Stimulated activated effector memory CD8-positive, alpha-beta T cell treated with anti-CD3 and anti-CD28 coated beads, Interleukin-12 subunit alpha, Interleukin-12 subunit beta, amount 100 ng/mL, for 72 hours (primary cell): ENCODE data around the gene PPTC7.
A peak's percentile ranks its signal among the peaks of the same experiment; 100 is the strongest.
"Not testable (repeated sequence)": the region's sequence is repeated elsewhere in the genome, so short reads cannot be mapped to it uniquely, and the experiment has no call there.

Experiments used
- ATAC-seq: fragments of 150-1000 bp; cut with Tn5 transposase; 2 replicates; pipeline ENCODE4 v1.10.0; 2021
- DNase-seq, 2 donors: peaks; one replicate each; pipeline ENCODE4 v3.0.0; 2021 to 2022; ENCODE audit warnings: low spot score in 2 of 2
- H3K27ac Mint-ChIP-seq: one replicate; pipeline ENCODE4 v1.8.0; 2022; ENCODE audit warnings: mild to moderate bottlenecking, mixed read lengths
- H3K36me3 Mint-ChIP-seq: one replicate; pipeline ENCODE4 v1.8.0; 2022; ENCODE audit warnings: mild to moderate bottlenecking, mixed read lengths
- H3K4me1 Mint-ChIP-seq: one replicate; pipeline ENCODE4 v1.8.0; 2022; ENCODE audit warnings: mixed read lengths
- H3K4me3 Mint-ChIP-seq: one replicate; pipeline ENCODE4 v1.8.0; 2022; ENCODE audit warnings: mild to moderate bottlenecking, mixed read lengths
- H3K9me3 Mint-ChIP-seq: one replicate; pipeline ENCODE4 v1.8.0; 2022; ENCODE audit warnings: mixed read lengths

Gene PPTC7

GRCh38 chr12:110583137-110584059 lies at the start of gene PPTC7:
TSS of gene PPTC7 (minus strand) at chr12:110583318. CDS start at chr12:110583031, 287 bp downstream.
- H3K4me3 Mint-ChIP-seq: peak within 1 kb of the TSS; percentile 90
- peak; percentile 92 for ATAC-seq
- H3K27ac Mint-ChIP-seq: peak within 1 kb of the TSS; percentile 92
- no peaks in the 10 kb centered on the region for H3K9me3 Mint-ChIP-seq
- DNase-seq: peak; percentile 82 to 95
- peaks cover 40% of the 10 kb centered on the region for H3K36me3 Mint-ChIP-seq
- H3K4me1 Mint-ChIP-seq: peaks cover 38% of the 10 kb centered on the region

- no peak for ATAC-seq
- Mint-ChIP-seq H3K4me1 (no peaks in the 10 kb centered on the region), H3K36me3 (no peaks in the 10 kb centered on the region), H3K9me3 (no peaks in the 10 kb centered on the region), H3K4me3 (no peak overlapping the region), H3K27ac (peak overlapping the region; percentile 48)
- no peak for DNase-seq
Measured at GRCh38 chr12:110627500-110628195, 44.5 kb upstream of the PPTC7 start.

GRCh38 chr12:110622582-110622981 lies 39.5 kb upstream of the PPTC7 start:
- H3K4me1 Mint-ChIP-seq: no peaks in the 10 kb centered on the region
- no peak for DNase-seq
- no peak overlapping the region for H3K4me3 Mint-ChIP-seq

GRCh38 chr12:110619534-110619953 lies 36.4 kb upstream of the PPTC7 start:
- peak; percentile 90 for ATAC-seq
- no peak overlapping the region for H3K4me3 Mint-ChIP-seq
- no peaks in the 10 kb centered on the region for H3K4me1 Mint-ChIP-seq
- H3K27ac Mint-ChIP-seq: no peak overlapping the region
- H3K9me3 Mint-ChIP-seq: no peaks in the 10 kb centered on the region
- no peak for DNase-seq
- H3K36me3 Mint-ChIP-seq: peaks cover 6% of the 10 kb centered on the region

More at GRCh38 chr12:110622582-110622981, 39.5 kb upstream of the PPTC7 start:
- Mint-ChIP-seq H3K9me3 (no peaks in the 10 kb centered on the region), H3K27ac (no peak overlapping the region), H3K36me3 (no peaks in the 10 kb centered on the region)
- ATAC-seq: no peak

- Mint-ChIP-seq H3K36me3 (peaks cover 6% of the 10 kb centered on the region), H3K9me3 (no peaks in the 10 kb centered on the region), H3K4me3 (no peak overlapping the region), H3K27ac (no peak overlapping the region), H3K4me1 (no peaks in the 10 kb centered on the region)
- no peak for DNase-seq
- no peak for ATAC-seq
Measured at GRCh38 chr12:110616471-110617115, 33.5 kb upstream of the PPTC7 start.

GRCh38 chr12:110615171-110615570 lies 32.1 kb upstream of the PPTC7 start:
- peak overlapping the region; percentile 78 for H3K27ac Mint-ChIP-seq
- no peaks in the 10 kb centered on the region for H3K9me3 Mint-ChIP-seq
- no peak for ATAC-seq
- DNase-seq: no peak
- peak overlapping the region; percentile 71 for H3K4me3 Mint-ChIP-seq
- H3K4me1 Mint-ChIP-seq: no peaks in the 10 kb centered on the region
- peaks cover 6% of the 10 kb centered on the region for H3K36me3 Mint-ChIP-seq

- H3K9me3 Mint-ChIP-seq: no peaks in the 10 kb centered on the region
- peak; percentile 88 to 98 for DNase-seq
- H3K4me3 Mint-ChIP-seq: peak within 1 kb of the TSS; percentile 71
- peak; percentile 99 for ATAC-seq
- H3K4me1 Mint-ChIP-seq: no peaks in the 10 kb centered on the region
- H3K36me3 Mint-ChIP-seq: peaks cover 6% of the 10 kb centered on the region
- H3K27ac Mint-ChIP-seq: peak within 1 kb of the TSS; percentile 78
Measured at GRCh38 chr12:110613771-110614684, 30.9 kb upstream of the PPTC7 start, which contains the start of gene TCTN1. TSS of gene TCTN1 (plus strand) at chr12:110614129. CDS start at chr12:110614183, 54 bp downstream.

- peak overlapping the region; percentile 71 for H3K4me3 Mint-ChIP-seq
- DNase-seq (no peak), ATAC-seq (no peak)
- H3K4me1 Mint-ChIP-seq: no peaks in the 10 kb centered on the region
- no peaks in the 10 kb centered on the region for H3K9me3 Mint-ChIP-seq
- peak overlapping the region; percentile 78 for H3K27ac Mint-ChIP-seq
- peaks cover 6% of the 10 kb centered on the region for H3K36me3 Mint-ChIP-seq
Measured at GRCh38 chr12:110613071-110613770, 30.1 kb upstream of the PPTC7 start.

- Mint-ChIP-seq H3K9me3 (no peaks in the 10 kb centered on the region), H3K4me1 (no peaks in the 10 kb centered on the region), H3K27ac (peak overlapping the region; percentile 89), H3K36me3 (peaks cover 6% of the 10 kb centered on the region), H3K4me3 (peak overlapping the region; percentile 76)
- DNase-seq (no peak), ATAC-seq (no peak)
Measured at GRCh38 chr12:110606253-110606611, 23.1 kb upstream of the PPTC7 start.

GRCh38 chr12:110602085-110602814 lies 19.1 kb upstream of the PPTC7 start:
- H3K9me3 Mint-ChIP-seq, H3K4me1 Mint-ChIP-seq, H3K4me3 Mint-ChIP-seq, H3K36me3 Mint-ChIP-seq, H3K27ac Mint-ChIP-seq: not testable (repeated sequence)
- ATAC-seq (peak; percentile 79), DNase-seq (peak in 1 of 2 donors; percentile 72)

- no peak overlapping the region for H3K4me3 Mint-ChIP-seq
- H3K27ac Mint-ChIP-seq: no peak overlapping the region
- H3K4me1 Mint-ChIP-seq: peaks cover 7% of the 10 kb centered on the region
- no peaks in the 10 kb centered on the region for H3K9me3 Mint-ChIP-seq
- DNase-seq (no peak), ATAC-seq (no peak)
- no peaks in the 10 kb centered on the region for H3K36me3 Mint-ChIP-seq
Measured at GRCh38 chr12:110600254-110600653, 17.1 kb upstream of the PPTC7 start.

GRCh38 chr12:110599334-110599733 lies 16.2 kb upstream of the PPTC7 start:
- Mint-ChIP-seq H3K9me3 (no peaks in the 10 kb centered on the region), H3K4me1 (peaks cover 7% of the 10 kb centered on the region), H3K36me3 (no peaks in the 10 kb centered on the region), H3K4me3 (no peak overlapping the region), H3K27ac (no peak overlapping the region)
- no peak for DNase-seq
- ATAC-seq: no peak

GRCh38 chr12:110597885-110598284 lies 14.8 kb upstream of the PPTC7 start:
- Mint-ChIP-seq H3K4me3 (no peak overlapping the region), H3K36me3 (no peaks in the 10 kb centered on the region), H3K27ac (no peak overlapping the region), H3K9me3 (no peaks in the 10 kb centered on the region), H3K4me1 (peaks cover 7% of the 10 kb centered on the region)
- DNase-seq: no peak
- ATAC-seq: no peak
